H1 (cell line): Measurements from ENCODE around the gene ZBTB38. TPM values are rescaled to one million over a fixed set of nuclear protein-coding genes. Genes with fewer than 3 reads are reported as not detected.

Experiments
- BCL11A ChIP-seq, 2 experiments: IDR thresholded peaks; one replicate each; pipeline ENCODE4 v1.6.1; 2011; ENCODE audit warnings: low read depth in 2 of 2, low read length in 2 of 2, mild to moderate bottlenecking in 2 of 2
- JUND ChIP-seq: IDR thresholded peaks from 2 replicates; pipeline ENCODE4 v1.6.1; 2011; ENCODE audit warnings: mild to moderate bottlenecking, improper control_type of control experiment, low read length
- RAD21 ChIP-seq, 2 experiments: IDR thresholded peaks in 1 of 2; conservative IDR thresholded peaks in 1 of 2; 2 replicates each; pipeline ENCODE4 v1.6.1; 2011; ENCODE audit warnings: low read depth in 2 of 2, low read length in 2 of 2, improper control_type of control experiment in 1 of 2, inconsistent platforms in 1 of 2, mild to moderate bottlenecking in 1 of 2, moderate library complexity in 1 of 2
- SIRT6 ChIP-seq: IDR thresholded peaks from one replicate; pipeline ENCODE4 v1.7.1; 2012; ENCODE audit warnings: low read length, inconsistent platforms
- SP4 ChIP-seq: IDR thresholded peaks from 2 replicates; pipeline ENCODE4 v1.6.1; 2012; ENCODE audit warnings: low read length, inconsistent platforms
- SRF ChIP-seq: IDR thresholded peaks from 2 replicates; pipeline ENCODE4 v1.6.1; 2011; ENCODE audit warnings: mild to moderate bottlenecking, low read depth, low read length, moderate library complexity
- polyA plus RNA-seq, 7 experiments: library from polyadenylated mRNA; depleted of rRNA in 3 of 7; stranded (reverse) in 5 of 7; unstranded in 2 of 7; fragments of >200 nt in 5 of 7; fragments of 200-250 nt in 2 of 7; gene quantifications; 1 replicate in 5 of 7; 2 replicates in 1 of 7; 4 replicates in 1 of 7; pipeline versions ENCODE4 v1.2.1 to v1.2.3, GENCODE V29; 2011 to 2013; ENCODE audit warnings: missing spikeins in 2 of 7, mixed read lengths in 2 of 7
- total RNA-seq: library from RNA; stranded (reverse); fragmentation: NEBNext Ultra II Directional; extraction: Animal tissue kit (Norgen Biotek cat#: 25700); gene quantifications from 2 replicates; pipeline ENCODE4 v1.2.1, GENCODE V29; 2021
- TF ChIP-seq, protein P1 (sequence below): fragments of 300-600 bp; sonication (generic); IDR thresholded peaks from 2 replicates; pipeline ENCODE4 v1.7.1; 2012; ENCODE audit warnings: low read length, moderate library complexity, mild to moderate bottlenecking, inconsistent platforms; ENCODE audit not compliant: insufficient replicate concordance
- TF ChIP-seq, protein P2 (sequence below): IDR thresholded peaks from 2 replicates; pipeline ENCODE4 v1.6.1; 2012; ENCODE audit warnings: low read length, inconsistent platforms

Gene ZBTB38
- total and polyA plus RNA-seq, 2 of the 8 experiments (the other 6 are each of a cell fraction or from before 2014, with no cell fraction given) = 4.4 to 10.5 TPM

DNA sequence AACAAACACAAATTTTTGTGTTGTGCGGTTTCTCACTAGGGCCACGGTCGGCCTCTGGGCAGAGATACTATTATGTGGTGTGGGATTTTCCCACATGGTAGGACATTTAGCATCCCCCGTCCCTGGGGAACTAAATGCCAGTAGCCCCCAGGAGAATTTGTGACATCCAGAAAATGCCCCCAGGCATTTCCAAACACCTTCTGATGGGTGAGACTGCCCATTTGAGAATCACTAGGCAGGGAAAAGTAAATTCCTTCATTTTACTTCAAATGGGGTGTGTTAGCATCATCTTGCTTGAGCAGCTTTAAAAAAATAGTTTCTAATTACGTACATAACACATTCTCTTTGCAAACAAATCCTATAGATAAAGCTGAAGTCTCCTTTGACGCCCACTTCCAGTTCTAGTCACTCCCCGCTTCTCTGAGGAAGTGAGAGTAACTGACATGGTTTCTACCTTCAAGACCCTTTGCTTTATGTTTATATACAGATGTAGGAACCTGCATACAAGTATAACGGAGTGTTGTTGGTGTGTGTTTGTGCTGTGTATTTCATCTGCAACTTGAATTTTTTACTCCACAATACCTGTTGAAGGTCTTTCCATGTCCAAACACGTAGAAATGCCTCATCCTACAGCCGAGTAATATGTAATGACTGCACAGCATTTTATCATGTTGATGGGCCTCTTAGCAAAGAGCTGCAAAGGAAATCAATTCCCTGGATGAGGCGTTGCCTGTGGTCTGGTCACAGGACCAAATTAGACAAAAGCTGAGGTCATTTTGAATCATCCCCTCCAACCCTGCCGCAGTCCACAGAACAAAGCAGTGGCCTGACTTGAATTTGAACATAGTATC, 31.4 kb upstream of the ZBTB38 start (continued):
- TF ChIP-seq, protein P1, sequence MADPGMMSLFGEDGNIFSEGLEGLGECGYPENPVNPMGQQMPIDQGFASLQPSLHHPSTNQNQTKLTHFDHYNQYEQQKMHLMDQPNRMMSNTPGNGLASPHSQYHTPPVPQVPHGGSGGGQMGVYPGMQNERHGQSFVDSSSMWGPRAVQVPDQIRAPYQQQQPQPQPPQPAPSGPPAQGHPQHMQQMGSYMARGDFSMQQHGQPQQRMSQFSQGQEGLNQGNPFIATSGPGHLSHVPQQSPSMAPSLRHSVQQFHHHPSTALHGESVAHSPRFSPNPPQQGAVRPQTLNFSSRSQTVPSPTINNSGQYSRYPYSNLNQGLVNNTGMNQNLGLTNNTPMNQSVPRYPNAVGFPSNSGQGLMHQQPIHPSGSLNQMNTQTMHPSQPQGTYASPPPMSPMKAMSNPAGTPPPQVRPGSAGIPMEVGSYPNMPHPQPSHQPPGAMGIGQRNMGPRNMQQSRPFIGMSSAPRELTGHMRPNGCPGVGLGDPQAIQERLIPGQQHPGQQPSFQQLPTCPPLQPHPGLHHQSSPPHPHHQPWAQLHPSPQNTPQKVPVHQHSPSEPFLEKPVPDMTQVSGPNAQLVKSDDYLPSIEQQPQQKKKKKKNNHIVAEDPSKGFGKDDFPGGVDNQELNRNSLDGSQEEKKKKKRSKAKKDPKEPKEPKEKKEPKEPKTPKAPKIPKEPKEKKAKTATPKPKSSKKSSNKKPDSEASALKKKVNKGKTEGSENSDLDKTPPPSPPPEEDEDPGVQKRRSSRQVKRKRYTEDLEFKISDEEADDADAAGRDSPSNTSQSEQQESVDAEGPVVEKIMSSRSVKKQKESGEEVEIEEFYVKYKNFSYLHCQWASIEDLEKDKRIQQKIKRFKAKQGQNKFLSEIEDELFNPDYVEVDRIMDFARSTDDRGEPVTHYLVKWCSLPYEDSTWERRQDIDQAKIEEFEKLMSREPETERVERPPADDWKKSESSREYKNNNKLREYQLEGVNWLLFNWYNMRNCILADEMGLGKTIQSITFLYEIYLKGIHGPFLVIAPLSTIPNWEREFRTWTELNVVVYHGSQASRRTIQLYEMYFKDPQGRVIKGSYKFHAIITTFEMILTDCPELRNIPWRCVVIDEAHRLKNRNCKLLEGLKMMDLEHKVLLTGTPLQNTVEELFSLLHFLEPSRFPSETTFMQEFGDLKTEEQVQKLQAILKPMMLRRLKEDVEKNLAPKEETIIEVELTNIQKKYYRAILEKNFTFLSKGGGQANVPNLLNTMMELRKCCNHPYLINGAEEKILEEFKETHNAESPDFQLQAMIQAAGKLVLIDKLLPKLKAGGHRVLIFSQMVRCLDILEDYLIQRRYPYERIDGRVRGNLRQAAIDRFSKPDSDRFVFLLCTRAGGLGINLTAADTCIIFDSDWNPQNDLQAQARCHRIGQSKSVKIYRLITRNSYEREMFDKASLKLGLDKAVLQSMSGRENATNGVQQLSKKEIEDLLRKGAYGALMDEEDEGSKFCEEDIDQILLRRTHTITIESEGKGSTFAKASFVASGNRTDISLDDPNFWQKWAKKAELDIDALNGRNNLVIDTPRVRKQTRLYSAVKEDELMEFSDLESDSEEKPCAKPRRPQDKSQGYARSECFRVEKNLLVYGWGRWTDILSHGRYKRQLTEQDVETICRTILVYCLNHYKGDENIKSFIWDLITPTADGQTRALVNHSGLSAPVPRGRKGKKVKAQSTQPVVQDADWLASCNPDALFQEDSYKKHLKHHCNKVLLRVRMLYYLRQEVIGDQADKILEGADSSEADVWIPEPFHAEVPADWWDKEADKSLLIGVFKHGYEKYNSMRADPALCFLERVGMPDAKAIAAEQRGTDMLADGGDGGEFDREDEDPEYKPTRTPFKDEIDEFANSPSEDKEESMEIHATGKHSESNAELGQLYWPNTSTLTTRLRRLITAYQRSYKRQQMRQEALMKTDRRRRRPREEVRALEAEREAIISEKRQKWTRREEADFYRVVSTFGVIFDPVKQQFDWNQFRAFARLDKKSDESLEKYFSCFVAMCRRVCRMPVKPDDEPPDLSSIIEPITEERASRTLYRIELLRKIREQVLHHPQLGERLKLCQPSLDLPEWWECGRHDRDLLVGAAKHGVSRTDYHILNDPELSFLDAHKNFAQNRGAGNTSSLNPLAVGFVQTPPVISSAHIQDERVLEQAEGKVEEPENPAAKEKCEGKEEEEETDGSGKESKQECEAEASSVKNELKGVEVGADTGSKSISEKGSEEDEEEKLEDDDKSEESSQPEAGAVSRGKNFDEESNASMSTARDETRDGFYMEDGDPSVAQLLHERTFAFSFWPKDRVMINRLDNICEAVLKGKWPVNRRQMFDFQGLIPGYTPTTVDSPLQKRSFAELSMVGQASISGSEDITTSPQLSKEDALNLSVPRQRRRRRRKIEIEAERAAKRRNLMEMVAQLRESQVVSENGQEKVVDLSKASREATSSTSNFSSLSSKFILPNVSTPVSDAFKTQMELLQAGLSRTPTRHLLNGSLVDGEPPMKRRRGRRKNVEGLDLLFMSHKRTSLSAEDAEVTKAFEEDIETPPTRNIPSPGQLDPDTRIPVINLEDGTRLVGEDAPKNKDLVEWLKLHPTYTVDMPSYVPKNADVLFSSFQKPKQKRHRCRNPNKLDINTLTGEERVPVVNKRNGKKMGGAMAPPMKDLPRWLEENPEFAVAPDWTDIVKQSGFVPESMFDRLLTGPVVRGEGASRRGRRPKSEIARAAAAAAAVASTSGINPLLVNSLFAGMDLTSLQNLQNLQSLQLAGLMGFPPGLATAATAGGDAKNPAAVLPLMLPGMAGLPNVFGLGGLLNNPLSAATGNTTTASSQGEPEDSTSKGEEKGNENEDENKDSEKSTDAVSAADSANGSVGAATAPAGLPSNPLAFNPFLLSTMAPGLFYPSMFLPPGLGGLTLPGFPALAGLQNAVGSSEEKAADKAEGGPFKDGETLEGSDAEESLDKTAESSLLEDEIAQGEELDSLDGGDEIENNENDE = no peak
- no peak for TF ChIP-seq JUND
- TF ChIP-seq, protein P2, sequence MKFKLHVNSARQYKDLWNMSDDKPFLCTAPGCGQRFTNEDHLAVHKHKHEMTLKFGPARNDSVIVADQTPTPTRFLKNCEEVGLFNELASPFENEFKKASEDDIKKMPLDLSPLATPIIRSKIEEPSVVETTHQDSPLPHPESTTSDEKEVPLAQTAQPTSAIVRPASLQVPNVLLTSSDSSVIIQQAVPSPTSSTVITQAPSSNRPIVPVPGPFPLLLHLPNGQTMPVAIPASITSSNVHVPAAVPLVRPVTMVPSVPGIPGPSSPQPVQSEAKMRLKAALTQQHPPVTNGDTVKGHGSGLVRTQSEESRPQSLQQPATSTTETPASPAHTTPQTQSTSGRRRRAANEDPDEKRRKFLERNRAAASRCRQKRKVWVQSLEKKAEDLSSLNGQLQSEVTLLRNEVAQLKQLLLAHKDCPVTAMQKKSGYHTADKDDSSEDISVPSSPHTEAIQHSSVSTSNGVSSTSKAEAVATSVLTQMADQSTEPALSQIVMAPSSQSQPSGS = no peak
- no peak for TF ChIP-seq BCL11A (IDR thresholded peaks at IDR 0.05; ENCODE audit: low read depth in 2 of 2, low read length in 2 of 2)
- TF ChIP-seq SRF = no peak
- no peak for TF ChIP-seq SIRT6
- TF ChIP-seq SP4 = no peak
- no peak for TF ChIP-seq RAD21 (IDR thresholded peaks at IDR 0.05 in 1 of 2, conservative IDR thresholded peaks at IDR 0.05 in 1 of 2; ENCODE audit: low read depth in 2 of 2, low read length in 2 of 2)
